ENCODE data around the gene FAM131C. TPM values are rescaled to one million over a fixed set of nuclear protein-coding genes. Genes with fewer than 3 reads are reported as not detected.

The FAM131C gene
- polyA plus RNA-seq, 1 donor (not counting 4 experiments of a cell fraction or from before 2014, with no cell fraction given): 0.31 TPM

GRCh38 chr1:16077406-16078245 is 4.2 kb upstream of the FAM131C start:
- H3K36me3 ChIP-seq (ENCODE audit: control insufficient read depth in 2 of 2, extremely low read depth in 1 of 2, insufficient read depth in 2 of 2, low read length in 2 of 2): no peaks in the 10 kb centered on the region
- DNase-seq (ENCODE audit: low read depth, low spot score): no peak
- peak; percentile 17 for FAIRE-seq
- TF ChIP-seq EZH2 (IDR thresholded peaks at IDR 0.05; ENCODE audit: low read length) (no peak), CTCF (optimal IDR thresholded peaks at IDR 0.05 in 1 of 3, IDR thresholded peaks at IDR 0.05 in 1 of 3, conservative IDR thresholded peaks at IDR 0.05 in 1 of 3; ENCODE audit: extremely low read depth in 1 of 3, insufficient read depth in 2 of 3, low read length in 3 of 3) (no peak)
- no peak overlapping the region for H2AFZ ChIP-seq (ENCODE audit: control insufficient read depth, low read length)
- no peaks in the 10 kb centered on the region for H3K79me2 ChIP-seq (ENCODE audit: control insufficient read depth, insufficient read depth, low read length)
- peaks cover 2% of the 10 kb centered on the region for H3K27me3 ChIP-seq (ENCODE audit: control insufficient read depth, extremely low read depth, insufficient read depth, low read length)
- no peaks in the 10 kb centered on the region for H3K9me1 ChIP-seq (ENCODE audit: control insufficient read depth, extremely low read depth, insufficient read depth, low read length)
- H3K4me1 ChIP-seq (ENCODE audit: control insufficient read depth, extremely low read depth, insufficient read depth, low read length): peaks cover 42% of the 10 kb centered on the region
- H3K4me3 ChIP-seq (ENCODE audit: control insufficient read depth in 2 of 3, extremely low read depth in 1 of 3, insufficient read depth in 2 of 3, low read depth in 1 of 3, low read length in 3 of 3): no peak overlapping the region
- H3K9ac ChIP-seq (ENCODE audit: control insufficient read depth, extremely low read depth, insufficient read depth, low read length): no peak overlapping the region
- H3K27ac ChIP-seq (ENCODE audit: control insufficient read depth, insufficient read depth, low read length): no peak overlapping the region
- H3K9me3 ChIP-seq (ENCODE audit: control insufficient read depth, low read depth, low read length): no peaks in the 10 kb centered on the region
- H4K20me1 ChIP-seq (ENCODE audit: control insufficient read depth, extremely low read depth, insufficient read depth, low read length): no peaks in the 10 kb centered on the region
- dilution Hi-C loops (cut with MboI; ENCODE audit: extremely low pct_ligation_motif_present, low sequenced_read_pairs): no loop called here
- no peak overlapping the region for H3K4me2 ChIP-seq (ENCODE audit: control insufficient read depth, extremely low read depth, insufficient read depth, low read depth, low read length)

GRCh38 chr1:16076865-16077238 is 3.4 kb upstream of the FAM131C start:
- H3K36me3 ChIP-seq (ENCODE audit: control insufficient read depth in 2 of 2, extremely low read depth in 1 of 2, insufficient read depth in 2 of 2, low read length in 2 of 2): no peaks in the 10 kb centered on the region
- no peaks in the 10 kb centered on the region for H4K20me1 ChIP-seq (ENCODE audit: control insufficient read depth, extremely low read depth, insufficient read depth, low read length)
- peak overlapping the region; percentile 62 for H3K4me2 ChIP-seq (ENCODE audit: control insufficient read depth, extremely low read depth, insufficient read depth, low read depth, low read length)
- no peaks in the 10 kb centered on the region for H3K79me2 ChIP-seq (ENCODE audit: control insufficient read depth, insufficient read depth, low read length)
- no peaks in the 10 kb centered on the region for H3K9me3 ChIP-seq (ENCODE audit: control insufficient read depth, low read depth, low read length)
- H3K9me1 ChIP-seq (ENCODE audit: control insufficient read depth, extremely low read depth, insufficient read depth, low read length): no peaks in the 10 kb centered on the region
- dilution Hi-C loops (cut with MboI; ENCODE audit: extremely low pct_ligation_motif_present, low sequenced_read_pairs): no loop called here
- H3K4me3 ChIP-seq (ENCODE audit: control insufficient read depth in 2 of 3, extremely low read depth in 1 of 3, insufficient read depth in 2 of 3, low read depth in 1 of 3, low read length in 3 of 3): no peak overlapping the region
- H3K27ac ChIP-seq (ENCODE audit: control insufficient read depth, insufficient read depth, low read length): peak overlapping the region; percentile 13
- FAIRE-seq: no peak
- H2AFZ ChIP-seq (ENCODE audit: control insufficient read depth, low read length): no peak overlapping the region
- DNase-seq (ENCODE audit: low read depth, low spot score): peak; percentile 75
- H3K4me1 ChIP-seq (ENCODE audit: control insufficient read depth, extremely low read depth, insufficient read depth, low read length): peaks cover 36% of the 10 kb centered on the region
- peak overlapping the region; percentile 39 for H3K9ac ChIP-seq (ENCODE audit: control insufficient read depth, extremely low read depth, insufficient read depth, low read length)
- H3K27me3 ChIP-seq (ENCODE audit: control insufficient read depth, extremely low read depth, insufficient read depth, low read length): peaks cover 8% of the 10 kb centered on the region
- TF ChIP-seq EZH2 (IDR thresholded peaks at IDR 0.05; ENCODE audit: low read length) (no peak), CTCF (optimal IDR thresholded peaks at IDR 0.05 in 1 of 3, IDR thresholded peaks at IDR 0.05 in 1 of 3, conservative IDR thresholded peaks at IDR 0.05 in 1 of 3; ENCODE audit: extremely low read depth in 1 of 3, insufficient read depth in 2 of 3, low read length in 3 of 3) (no peak)
